Measurements from ENCODE around the gene CIB2. TPM values are rescaled to one million over a fixed set of nuclear protein-coding genes. Genes with fewer than 3 reads are reported as not detected.
A peak's percentile ranks its signal among the peaks of the same experiment; 100 is the strongest.

Gene CIB2
- total RNA-seq, 1 experiment from 2014 or later = 43.2 TPM

DNA sequence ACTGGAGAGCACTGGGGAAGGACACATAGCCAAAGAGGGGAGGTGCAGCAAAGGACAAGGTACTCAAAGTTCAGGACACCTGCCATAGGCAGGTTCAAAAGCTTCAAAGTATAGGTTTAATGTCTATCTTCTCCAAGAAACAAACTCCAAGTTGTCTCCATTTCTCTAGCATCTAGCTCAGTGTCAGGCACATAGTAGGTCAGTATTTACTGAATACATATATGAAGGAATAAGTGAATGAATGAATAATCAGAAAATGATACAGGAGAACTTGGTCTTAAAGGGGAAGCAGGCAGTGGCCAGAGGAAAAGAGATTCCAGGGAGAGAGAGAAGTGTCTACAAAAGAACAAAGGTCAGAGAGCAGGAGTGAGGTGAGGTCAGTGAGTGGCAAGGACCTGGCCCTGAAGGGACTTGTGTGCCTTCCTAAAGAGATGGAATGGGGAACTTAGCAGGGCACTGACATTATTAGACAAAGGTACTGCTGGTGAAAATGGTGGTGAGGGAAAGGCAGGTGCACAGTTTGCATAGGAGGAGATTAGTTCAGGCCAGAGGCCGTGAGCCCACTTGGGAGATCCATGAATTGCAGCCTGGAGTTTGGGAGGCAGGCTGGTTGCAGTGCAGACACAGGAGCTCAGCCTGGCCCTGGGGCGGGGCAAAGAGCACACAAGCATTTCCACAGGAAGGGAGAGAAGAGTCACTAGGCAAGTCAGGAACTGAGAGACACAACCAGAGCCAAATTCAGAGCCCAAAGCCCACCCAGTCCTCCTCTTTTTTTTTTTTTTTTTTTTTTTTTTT is 75.1 kb downstream of the CIB2 start:
- no peaks in the 10 kb centered on the region for H3K79me2 ChIP-seq (ENCODE audit: insufficient read depth, low read length)
- H2BK20ac ChIP-seq (ENCODE audit: low read depth, low read length, poor library complexity, severe bottlenecking) = no peak overlapping the region
- no peak overlapping the region for H2BK15ac ChIP-seq (ENCODE audit: low read depth, low read length)
- H3K14ac ChIP-seq (ENCODE audit: insufficient read depth, low read length) = no peak overlapping the region
- Mint-ChIP-seq H3K4me3 (no peak overlapping the region), H3K4me1 (peaks cover 17 to 22% of the 10 kb centered on the region in 2 experiments), H3K27ac (peak overlapping the region; percentile 15 to 73 (median 46); a peak in 5 of 7 replicates), H3K27me3 (ENCODE audit: low read depth) (no peaks in the 10 kb centered on the region; the same call in 1 of the 2 replicates), H3K36me3 (ENCODE audit: insufficient read depth in 1 of 3, low read depth in 3 of 3) (no peaks in the 10 kb centered on the region), H3K9me3 (no peaks in the 10 kb centered on the region)
- no peak overlapping the region for H3K9ac ChIP-seq (ENCODE audit: extremely low read depth, insufficient read length, low read length)
- H2AK5ac ChIP-seq (ENCODE audit: insufficient read length, low read length) = no peak overlapping the region
- no peak overlapping the region for H3K18ac ChIP-seq (ENCODE audit: insufficient read length, low read depth, low read length)
- no peaks in the 10 kb centered on the region for H4K20me1 ChIP-seq (ENCODE audit: control insufficient read depth, insufficient read depth, insufficient read length)
- no peak overlapping the region for H3T11ph ChIP-seq (ENCODE audit: low read length)
- no peak overlapping the region for H3K23ac ChIP-seq (ENCODE audit: insufficient read length, low read depth, low read length)
- no peak overlapping the region for H2BK12ac ChIP-seq (ENCODE audit: insufficient read length, low read depth, low read length)
- H3K27me3 ChIP-seq (ENCODE audit: insufficient read depth, low read length) = no peaks in the 10 kb centered on the region
- H3K27ac ChIP-seq (ENCODE audit: insufficient read length, low read depth, low read length) = no peak overlapping the region
- H3K4me1 ChIP-seq (ENCODE audit: insufficient read depth, low read length) = no peaks in the 10 kb centered on the region
- H4K5ac ChIP-seq (ENCODE audit: insufficient read length, low read depth, low read length) = no peak overlapping the region
- H2BK120ac ChIP-seq (ENCODE audit: low read depth, low read length, poor library complexity, severe bottlenecking) = no peak overlapping the region
- no peak overlapping the region for H4K8ac ChIP-seq (replicated peaks; ENCODE audit: insufficient read length, low read depth, low read length)
- H3K4me2 ChIP-seq (ENCODE audit: insufficient read depth, insufficient read length, low read length) = no peak overlapping the region
- no peak overlapping the region for H3K56ac ChIP-seq (ENCODE audit: insufficient read length, low read depth, low read length)
- WGBS (ENCODE audit: extremely low coverage, insufficient read length, low lambda C conversion rate) = no CpG with 5 or more reads among the region's 2 CpGs
- no peak for DNase-seq
- no peak overlapping the region for H2BK5ac ChIP-seq (ENCODE audit: insufficient read length, low read length)
- H4K91ac ChIP-seq (ENCODE audit: insufficient read length, low read depth, low read length) = no peak overlapping the region
- no peaks in the 10 kb centered on the region for H3K9me3 ChIP-seq (ENCODE audit: control insufficient read depth, low read depth, low read length)
- TF ChIP-seq, protein P1, sequence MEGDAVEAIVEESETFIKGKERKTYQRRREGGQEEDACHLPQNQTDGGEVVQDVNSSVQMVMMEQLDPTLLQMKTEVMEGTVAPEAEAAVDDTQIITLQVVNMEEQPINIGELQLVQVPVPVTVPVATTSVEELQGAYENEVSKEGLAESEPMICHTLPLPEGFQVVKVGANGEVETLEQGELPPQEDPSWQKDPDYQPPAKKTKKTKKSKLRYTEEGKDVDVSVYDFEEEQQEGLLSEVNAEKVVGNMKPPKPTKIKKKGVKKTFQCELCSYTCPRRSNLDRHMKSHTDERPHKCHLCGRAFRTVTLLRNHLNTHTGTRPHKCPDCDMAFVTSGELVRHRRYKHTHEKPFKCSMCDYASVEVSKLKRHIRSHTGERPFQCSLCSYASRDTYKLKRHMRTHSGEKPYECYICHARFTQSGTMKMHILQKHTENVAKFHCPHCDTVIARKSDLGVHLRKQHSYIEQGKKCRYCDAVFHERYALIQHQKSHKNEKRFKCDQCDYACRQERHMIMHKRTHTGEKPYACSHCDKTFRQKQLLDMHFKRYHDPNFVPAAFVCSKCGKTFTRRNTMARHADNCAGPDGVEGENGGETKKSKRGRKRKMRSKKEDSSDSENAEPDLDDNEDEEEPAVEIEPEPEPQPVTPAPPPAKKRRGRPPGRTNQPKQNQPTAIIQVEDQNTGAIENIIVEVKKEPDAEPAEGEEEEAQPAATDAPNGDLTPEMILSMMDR (conservative IDR thresholded peaks at IDR 0.05) = no peak
- H3K4ac ChIP-seq (ENCODE audit: low read depth, low read length) = no peak overlapping the region
- H3K79me1 ChIP-seq (ENCODE audit: insufficient read depth, low read depth, low read length, poor library complexity, severe bottlenecking) = no peaks in the 10 kb centered on the region
- no peak overlapping the region for H2AFZ ChIP-seq (ENCODE audit: low read length)
- no peaks in the 10 kb centered on the region for H3K23me2 ChIP-seq (ENCODE audit: insufficient read length, low read depth, low read length, poor library complexity, severe bottlenecking)
